T-helper 2 cell treated with Interferon-gamma antibody and Interleukin-4, amounts not matched to agents 5 μg/mL and 100 μg/mL, for 36 hours (primary cell): ENCODE data around the gene YIF1B.
A peak's percentile ranks its signal among the peaks of the same experiment; 100 is the strongest.
"Not testable (repeated sequence)": the region's sequence is repeated elsewhere in the genome, so short reads cannot be mapped to it uniquely, and the experiment has no call there.

Experiments used
- DNase-seq: peaks from one replicate; pipeline ENCODE4 v3.0.0; 2021; ENCODE audit warnings: low spot score
- H3K27ac Mint-ChIP-seq: one replicate; pipeline ENCODE4 v1.8.0; 2021; ENCODE audit warnings: mild to moderate bottlenecking, mixed read lengths
- H3K27me3 Mint-ChIP-seq: one replicate; pipeline ENCODE4 v1.8.0; 2021; ENCODE audit warnings: low read depth, mixed read lengths
- H3K36me3 Mint-ChIP-seq: one replicate; pipeline ENCODE4 v1.8.0; 2021; ENCODE audit warnings: low read depth, mixed read lengths
- H3K4me1 Mint-ChIP-seq: one replicate; pipeline ENCODE4 v1.8.0; 2021; ENCODE audit warnings: low read depth, mixed read lengths
- H3K4me3 Mint-ChIP-seq: one replicate; pipeline ENCODE4 v1.8.0; 2022; ENCODE audit warnings: mild to moderate bottlenecking, moderate library complexity, mixed read lengths
- H3K9me3 Mint-ChIP-seq: one replicate; pipeline ENCODE4 v1.8.0; 2021; ENCODE audit warnings: mixed read lengths

Gene YIF1B

GRCh38 chr19:38315657-38316476 lies at the start of gene YIF1B:
Gene YIF1B (minus strand): TSS chr19:38315947. CDS start chr19:38315917, 30 bp downstream.
- Mint-ChIP-seq H3K27me3 (no peaks in the 10 kb centered on the region), H3K4me1 (peaks cover 40% of the 10 kb centered on the region), H3K4me3 (peak within 1 kb of the TSS; percentile 88), H3K9me3 (no peaks in the 10 kb centered on the region), H3K36me3 (peaks cover 5% of the 10 kb centered on the region), H3K27ac (peak within 1 kb of the TSS; percentile 91)
- peak; percentile 97 for DNase-seq

GRCh38 chr19:38362946-38363688 lies 47.4 kb upstream of the YIF1B start:
- peaks cover 12% of the 10 kb centered on the region for H3K4me1 Mint-ChIP-seq
- H3K27ac Mint-ChIP-seq, H3K9me3 Mint-ChIP-seq, DNase-seq, H3K36me3 Mint-ChIP-seq: not testable (repeated sequence)
- peak overlapping the region; percentile 93 for H3K4me3 Mint-ChIP-seq
- peaks cover 32% of the 10 kb centered on the region for H3K27me3 Mint-ChIP-seq

GRCh38 chr19:38362076-38362945 lies 46.6 kb upstream of the YIF1B start:
- Mint-ChIP-seq H3K27me3 (peaks cover 38% of the 10 kb centered on the region), H3K4me3 (peak overlapping the region; percentile 93), H3K9me3 (no peaks in the 10 kb centered on the region), H3K36me3 (no peaks in the 10 kb centered on the region), H3K27ac (peak overlapping the region; percentile 81), H3K4me1 (peaks cover 12% of the 10 kb centered on the region)
- DNase-seq: peak; percentile 84

- peaks cover 12% of the 10 kb centered on the region for H3K4me1 Mint-ChIP-seq
- DNase-seq: peak; percentile 79
- peak overlapping the region; percentile 81 for H3K27ac Mint-ChIP-seq
- H3K9me3 Mint-ChIP-seq: no peaks in the 10 kb centered on the region
- H3K36me3 Mint-ChIP-seq: no peaks in the 10 kb centered on the region
- H3K4me3 Mint-ChIP-seq: peak overlapping the region; percentile 93
- H3K27me3 Mint-ChIP-seq: peaks cover 38% of the 10 kb centered on the region
Measured at GRCh38 chr19:38361633-38362075, 45.9 kb upstream of the YIF1B start.

GRCh38 chr19:38360839-38361631 lies 45.3 kb upstream of the YIF1B start:
- Mint-ChIP-seq H3K27me3 (peaks cover 41% of the 10 kb centered on the region), H3K4me1 (peaks cover 12% of the 10 kb centered on the region), H3K27ac (peak overlapping the region; percentile 28), H3K9me3 (no peaks in the 10 kb centered on the region), H3K4me3 (peak overlapping the region; percentile 93), H3K36me3 (no peaks in the 10 kb centered on the region)
- no peak for DNase-seq

GRCh38 chr19:38360351-38360750 lies 44.6 kb upstream of the YIF1B start:
- Mint-ChIP-seq H3K36me3 (no peaks in the 10 kb centered on the region), H3K27ac (no peak overlapping the region), H3K4me3 (peak overlapping the region; percentile 93), H3K4me1 (peaks cover 12% of the 10 kb centered on the region), H3K9me3 (no peaks in the 10 kb centered on the region), H3K27me3 (peaks cover 41% of the 10 kb centered on the region)
- DNase-seq: no peak

GRCh38 chr19:38359242-38360021 lies 43.7 kb upstream of the YIF1B start:
- H3K9me3 Mint-ChIP-seq: no peaks in the 10 kb centered on the region
- DNase-seq: no peak
- H3K27me3 Mint-ChIP-seq: peaks cover 41% of the 10 kb centered on the region
- peaks cover 12% of the 10 kb centered on the region for H3K4me1 Mint-ChIP-seq
- no peak overlapping the region for H3K27ac Mint-ChIP-seq
- H3K4me3 Mint-ChIP-seq: peak overlapping the region; percentile 4
- H3K36me3 Mint-ChIP-seq: no peaks in the 10 kb centered on the region

GRCh38 chr19:38358071-38358470 lies 42.3 kb upstream of the YIF1B start:
- no peaks in the 10 kb centered on the region for H3K9me3 Mint-ChIP-seq
- no peak overlapping the region for H3K4me3 Mint-ChIP-seq
- peaks cover 41% of the 10 kb centered on the region for H3K27me3 Mint-ChIP-seq
- H3K27ac Mint-ChIP-seq: no peak overlapping the region
- no peak for DNase-seq
- H3K4me1 Mint-ChIP-seq: peaks cover 12% of the 10 kb centered on the region
- H3K36me3 Mint-ChIP-seq: no peaks in the 10 kb centered on the region

GRCh38 chr19:38355728-38356725 lies 40.3 kb upstream of the YIF1B start:
- peaks cover 7% of the 10 kb centered on the region for H3K4me1 Mint-ChIP-seq
- H3K27me3 Mint-ChIP-seq: peaks cover 33% of the 10 kb centered on the region
- H3K4me3 Mint-ChIP-seq: no peak overlapping the region
- H3K36me3 Mint-ChIP-seq: no peaks in the 10 kb centered on the region
- H3K9me3 Mint-ChIP-seq: no peaks in the 10 kb centered on the region
- DNase-seq: no peak
- H3K27ac Mint-ChIP-seq: no peak overlapping the region

GRCh38 chr19:38352611-38353010 lies 36.9 kb upstream of the YIF1B start:
- H3K27me3 Mint-ChIP-seq: peaks cover 4% of the 10 kb centered on the region
- no peak overlapping the region for H3K4me3 Mint-ChIP-seq
- no peaks in the 10 kb centered on the region for H3K9me3 Mint-ChIP-seq
- no peaks in the 10 kb centered on the region for H3K4me1 Mint-ChIP-seq
- no peak overlapping the region for H3K27ac Mint-ChIP-seq
- no peak for DNase-seq
- no peaks in the 10 kb centered on the region for H3K36me3 Mint-ChIP-seq

GRCh38 chr19:38351865-38352395 lies 36.2 kb upstream of the YIF1B start:
- no peak for DNase-seq
- H3K4me3 Mint-ChIP-seq: no peak overlapping the region
- H3K36me3 Mint-ChIP-seq: no peaks in the 10 kb centered on the region
- peaks cover 2% of the 10 kb centered on the region for H3K27me3 Mint-ChIP-seq
- no peaks in the 10 kb centered on the region for H3K9me3 Mint-ChIP-seq
- H3K27ac Mint-ChIP-seq: no peak overlapping the region
- no peaks in the 10 kb centered on the region for H3K4me1 Mint-ChIP-seq
